ENCODE data around the gene KRT78.

- TF ChIP-seq CTCF (conservative IDR thresholded peaks at IDR 0.05; ENCODE audit: low read depth, low read length): no peak
- TF ChIP-seq EZH2 (IDR thresholded peaks at IDR 0.05; ENCODE audit: borderline replicate concordance, low read depth, low read length, poor library complexity, severe bottlenecking): no peak
Measured at GRCh38 chr12:52851787-52852186, 3.0 kb upstream of the KRT78 start.

All from A673 (cell line).